Measurements from ENCODE around the gene SH3D19. TPM values are rescaled to one million over a fixed set of nuclear protein-coding genes. Genes with fewer than 3 reads are reported as not detected.
A peak's percentile ranks its signal among the peaks of the same experiment; 100 is the strongest.

SH3D19 gene
- total RNA-seq, 6 experiments from 2014 or later, result 40.2 to 53.8 (median 46.9) TPM

GRCh38 chr4:151294833-151295496 lies 30.4 kb downstream of the SH3D19 start:
- peak overlapping the region; percentile 3 to 48 (median 18) for H3K27ac ChIP-seq
- no peaks in the 10 kb centered on the region for H3K36me3 ChIP-seq
- ATAC-seq, result peak; percentile 77 to 90 (median 85)
- no peaks in the 10 kb centered on the region for H3K9me3 ChIP-seq
- no peak overlapping the region for H3K4me3 ChIP-seq
- no peaks in the 10 kb centered on the region for H3K27me3 ChIP-seq
- WGBS (ENCODE audit: insufficient coverage, low coverage, low lambda C conversion rate, missing lambda C conversion rate), result 23% methylated on average over 4 of the region's 5 CpGs
- intact Hi-C loops (cut with DNase I), result no loop called here
- peaks cover 0 to 25% (median 10%) of the 10 kb centered on the region in 4 donors for H3K4me1 ChIP-seq
- TF ChIP-seq POLR2A (IDR thresholded peaks at IDR 0.05), result no peak
- TF ChIP-seq CTCF (IDR thresholded peaks at IDR 0.05), result no peak
- peak in 2 of 3 donors; percentile 53 to 57 for DNase-seq

GRCh38 chr4:151292038-151292437 lies 33.4 kb downstream of the SH3D19 start:
- WGBS (ENCODE audit: insufficient coverage, low coverage, low lambda C conversion rate, missing lambda C conversion rate), result 70% methylated on average over 2 of the region's 2 CpGs
- TF ChIP-seq POLR2A (IDR thresholded peaks at IDR 0.05), result no peak
- no peak for TF ChIP-seq CTCF (IDR thresholded peaks at IDR 0.05)
- Histone ChIP-seq H3K36me3 (no peaks in the 10 kb centered on the region), H3K9me3 (no peaks in the 10 kb centered on the region), H3K27ac (no peak overlapping the region), H3K4me1 (peaks cover 0 to 25% (median 10%) of the 10 kb centered on the region in 4 donors), H3K27me3 (no peaks in the 10 kb centered on the region), H3K4me3 (no peak overlapping the region)
- ATAC-seq (no peak), DNase-seq (no peak)
- intact Hi-C loops (cut with DNase I), result no loop called here

- 44% methylated on average over 1 of the region's 1 CpG for WGBS (ENCODE audit: insufficient coverage, low coverage, low lambda C conversion rate, missing lambda C conversion rate)
- no peaks in the 10 kb centered on the region for H3K27me3 ChIP-seq
- no peaks in the 10 kb centered on the region for H3K9me3 ChIP-seq
- H3K27ac ChIP-seq, result no peak overlapping the region
- intact Hi-C loops (cut with DNase I), result no loop called here
- no peak overlapping the region for H3K4me3 ChIP-seq
- H3K4me1 ChIP-seq, result peaks cover 0 to 23% (median 7%) of the 10 kb centered on the region in 4 donors
- ATAC-seq (no peak), DNase-seq (no peak)
- no peaks in the 10 kb centered on the region for H3K36me3 ChIP-seq
- TF ChIP-seq CTCF (IDR thresholded peaks at IDR 0.05) (no peak), POLR2A (IDR thresholded peaks at IDR 0.05) (no peak)
These were observed 33.9 kb downstream of the SH3D19 start for GRCh38 chr4:151291485-151291884.

- no peaks in the 10 kb centered on the region for H3K9me3 ChIP-seq
- ATAC-seq (no peak), DNase-seq (no peak)
- H3K4me1 ChIP-seq, result peaks cover 0 to 2% (median 0%) of the 10 kb centered on the region in 4 donors
- H3K27ac ChIP-seq, result no peak overlapping the region
- no peaks in the 10 kb centered on the region for H3K27me3 ChIP-seq
- intact Hi-C loops (cut with DNase I), result no loop called here
- no peaks in the 10 kb centered on the region for H3K36me3 ChIP-seq
- no peak overlapping the region for H3K4me3 ChIP-seq
- TF ChIP-seq POLR2A (IDR thresholded peaks at IDR 0.05) (no peak), CTCF (IDR thresholded peaks at IDR 0.05) (no peak)
- WGBS (ENCODE audit: insufficient coverage, low coverage, low lambda C conversion rate, missing lambda C conversion rate), result 94% methylated on average over 7 of the region's 7 CpGs
These were observed 38.0 kb downstream of the SH3D19 start for GRCh38 chr4:151287409-151287808.
